Hepatic stellate cell (primary cell): ENCODE results near the gene MAGI2.

Experiments
- DNase-seq: peaks from one replicate; pipeline ENCODE4 v3.0.0; 2011; ENCODE audit warnings: low spot score

The MAGI2 gene

DNA sequence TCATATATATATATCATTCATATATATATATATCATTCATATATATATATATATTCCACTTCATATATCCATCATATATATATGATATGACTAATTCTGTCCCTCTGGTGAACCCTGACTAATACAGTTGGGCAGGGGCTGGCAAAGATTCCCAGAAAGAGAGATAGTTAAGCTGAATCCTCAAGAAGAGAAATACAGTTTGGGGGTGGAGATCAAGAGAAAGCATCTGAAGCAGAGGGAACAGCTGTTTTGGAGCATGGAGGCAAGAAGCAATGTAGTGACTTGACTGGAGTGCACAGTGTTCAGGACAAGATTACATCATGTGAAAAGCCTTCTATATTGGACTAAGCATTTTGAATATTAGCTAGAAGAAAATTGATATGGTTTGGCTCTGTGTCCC, 540.7 kb downstream of the MAGI2 start:
- DNase-seq: no peak

DNA sequence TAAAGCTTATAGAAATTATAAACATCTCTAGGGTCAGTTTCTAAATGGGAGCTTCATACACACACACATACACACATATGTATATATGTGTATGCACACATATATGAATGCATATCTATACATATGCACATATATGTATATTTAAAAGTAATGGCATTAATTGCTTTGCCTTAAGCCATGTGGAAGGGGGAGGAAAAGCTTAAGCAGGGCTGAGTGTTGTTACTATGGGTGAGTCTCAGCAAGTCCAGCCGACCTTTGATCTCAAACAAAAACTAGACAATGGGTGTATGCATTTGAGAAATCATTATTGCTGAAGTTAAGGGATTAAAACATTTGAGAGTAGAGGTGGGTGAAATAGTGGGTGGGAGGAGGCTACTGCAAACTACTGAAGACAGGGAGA, 546.7 kb downstream of the MAGI2 start:
- DNase-seq: no peak

DNA sequence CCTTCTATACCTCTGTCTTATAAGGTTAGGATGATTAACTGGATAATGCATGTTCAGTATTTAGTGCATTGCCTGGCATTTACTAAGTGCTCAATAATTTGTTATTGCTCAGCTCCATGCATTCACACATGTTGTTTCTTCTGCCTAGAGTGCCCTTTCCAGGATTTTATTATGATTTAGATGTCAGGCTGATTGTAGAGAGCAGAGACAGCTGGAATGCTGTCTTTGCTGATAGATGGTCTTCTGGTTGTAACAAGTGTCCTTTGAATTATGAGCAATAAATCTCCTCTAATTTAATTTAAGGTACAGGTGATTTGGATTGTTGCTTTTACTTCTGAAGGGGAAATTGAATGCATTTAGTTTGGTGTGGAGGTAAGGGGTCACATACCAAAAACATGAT, 548.0 kb downstream of the MAGI2 start:
- DNase-seq: no peak

DNA sequence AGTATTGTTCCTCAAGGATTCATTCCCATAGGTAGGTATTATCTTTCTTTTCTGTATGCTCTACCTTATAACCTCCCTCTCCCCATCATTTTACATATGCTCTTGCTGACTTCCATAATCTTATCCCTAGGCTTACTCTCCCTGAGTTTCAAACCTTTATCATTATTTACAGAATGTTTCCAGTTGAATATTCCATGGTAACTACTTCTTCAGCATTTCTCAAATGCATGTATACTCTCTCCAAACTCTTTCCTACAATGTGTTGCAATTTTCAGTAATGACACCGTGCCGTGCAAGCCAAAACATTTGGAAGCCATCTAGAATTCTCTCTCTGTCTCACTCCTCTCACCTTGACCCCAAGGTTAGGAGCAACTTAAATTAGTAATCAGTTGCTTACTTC, 548.5 kb downstream of the MAGI2 start:
- no peak for DNase-seq

DNA sequence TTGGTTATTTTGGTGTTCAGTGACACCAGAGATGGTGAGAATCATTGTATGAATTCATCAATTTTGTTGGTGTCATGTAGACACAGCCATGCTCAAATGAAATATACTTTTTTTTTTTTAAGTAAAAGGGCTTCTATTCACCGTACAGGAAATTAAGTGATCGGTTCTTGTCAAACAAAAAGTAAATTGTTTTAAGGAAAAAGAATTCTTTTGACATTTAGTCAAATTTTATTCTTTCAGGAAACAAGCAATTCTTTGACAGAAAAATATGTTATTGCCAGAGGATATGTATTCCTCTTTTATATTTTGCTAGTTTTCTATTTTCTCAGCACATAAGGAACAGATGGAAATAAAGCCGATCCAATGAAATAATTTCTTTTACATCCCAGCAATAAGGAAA, 551.9 kb downstream of the MAGI2 start:
- no peak for DNase-seq

DNA sequence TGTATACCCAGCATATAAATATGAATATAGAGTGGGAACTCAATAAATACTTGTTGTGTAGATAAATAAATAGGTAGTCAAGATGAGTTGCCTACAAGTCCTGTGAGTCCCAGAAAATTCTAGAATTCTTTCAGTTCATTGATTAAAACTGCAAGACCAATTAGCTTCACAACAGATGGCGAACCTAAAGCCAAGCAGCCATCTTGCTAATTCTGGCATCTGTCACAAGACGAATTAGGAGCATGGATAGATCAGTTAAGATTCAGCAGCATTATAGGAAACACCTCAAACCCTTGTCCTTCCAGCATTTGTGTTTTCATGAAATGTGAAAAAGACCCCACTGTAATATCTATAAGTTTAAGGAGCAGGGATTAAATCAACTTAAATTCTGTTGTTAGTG, 552.7 kb downstream of the MAGI2 start:
- DNase-seq: no peak

DNA sequence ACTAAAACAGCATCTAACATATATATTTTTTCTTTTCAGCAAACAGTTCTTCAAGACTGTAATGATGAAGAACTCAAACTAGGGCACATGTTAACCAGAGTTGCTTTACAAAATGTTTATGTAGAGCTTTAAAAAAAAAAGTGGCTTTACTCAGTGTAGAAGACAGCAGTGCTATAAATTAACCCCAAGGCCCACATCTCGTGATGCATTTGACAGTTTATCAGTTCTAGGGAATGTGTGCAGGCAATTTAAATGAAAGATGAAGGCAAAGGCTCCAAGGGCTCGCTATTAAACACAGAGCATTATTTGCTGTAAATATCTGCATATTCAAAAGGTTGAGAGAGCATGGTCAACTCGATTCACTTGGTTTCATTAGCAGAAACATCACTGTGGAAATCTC, 558.1 kb downstream of the MAGI2 start:
- no peak for DNase-seq

DNA sequence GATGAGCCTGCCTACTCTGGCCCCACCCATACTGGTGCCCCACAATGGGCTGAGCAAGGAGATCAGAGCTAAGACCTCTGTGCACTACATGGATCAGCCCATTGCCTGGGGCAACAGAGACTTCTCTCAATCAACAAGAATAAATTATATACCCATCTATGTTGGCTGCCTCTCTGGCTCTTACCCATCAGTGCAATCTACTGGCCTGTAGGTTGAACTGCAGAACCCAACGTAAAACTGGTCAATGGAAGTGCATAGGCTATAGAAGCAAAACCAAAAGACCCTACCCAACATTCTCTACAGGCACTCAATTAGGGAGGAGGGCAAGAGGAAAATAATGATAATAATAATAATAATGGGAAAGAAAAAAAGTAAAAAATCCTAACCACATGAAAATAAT, 574.3 kb downstream of the MAGI2 start:
- no peak for DNase-seq

DNA sequence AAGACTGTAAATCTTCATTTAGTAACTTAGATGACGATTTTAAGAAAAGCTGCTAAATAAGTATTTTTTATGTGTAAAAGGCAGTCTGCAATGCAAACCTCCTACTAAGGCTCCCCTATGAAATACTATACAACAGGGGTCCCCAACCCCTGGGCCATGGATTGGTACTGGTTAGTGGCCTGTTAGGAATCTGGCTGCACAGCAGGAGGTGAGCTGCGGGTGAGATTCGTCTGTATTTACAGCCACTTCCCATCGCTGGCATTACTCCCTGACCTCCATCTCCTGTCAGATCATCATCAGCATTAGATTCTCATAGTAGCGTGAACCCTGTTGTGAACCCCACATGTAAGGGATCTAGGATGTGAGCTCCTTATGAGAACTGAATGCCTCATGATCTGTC, 580.4 kb downstream of the MAGI2 start:
- no peak for DNase-seq

DNA sequence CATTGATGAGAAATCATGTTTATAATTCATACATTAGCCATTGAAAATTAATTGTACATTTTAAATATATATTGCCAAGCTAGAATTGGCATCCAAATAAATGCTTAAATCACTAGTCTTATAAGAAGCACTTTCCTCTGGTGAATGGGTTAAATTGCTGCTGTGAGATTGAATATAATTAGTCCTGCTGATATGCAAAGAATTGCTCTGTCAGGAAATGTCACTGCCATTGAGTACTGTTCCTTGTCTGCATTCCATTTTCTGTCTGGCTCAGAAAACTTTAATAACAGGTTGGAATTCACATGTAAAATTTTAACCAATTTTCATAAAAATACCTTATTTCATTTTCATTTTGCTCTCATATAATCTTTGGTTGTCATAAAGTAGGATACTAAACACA, 589.1 kb downstream of the MAGI2 start:
- no peak for DNase-seq

DNA sequence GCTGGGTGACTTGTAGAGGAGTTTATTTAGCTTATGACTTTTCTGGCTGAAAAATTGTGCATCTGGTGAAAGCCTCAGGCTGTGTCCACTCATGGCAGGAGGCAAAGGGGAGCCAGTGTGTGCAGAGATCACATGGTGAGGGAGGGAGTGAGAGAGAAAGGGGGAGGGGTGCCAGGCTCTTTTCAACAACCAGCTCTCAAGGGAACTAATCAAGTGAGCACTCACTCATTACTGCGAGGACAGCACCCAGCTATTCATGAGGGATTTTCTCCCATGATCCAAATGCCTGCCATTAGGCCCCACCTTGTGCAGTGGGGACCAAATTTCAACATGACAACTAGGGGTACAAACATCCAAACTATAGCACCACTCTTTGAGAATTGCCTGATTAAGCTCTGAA, 590.2 kb downstream of the MAGI2 start:
- no peak for DNase-seq

DNA sequence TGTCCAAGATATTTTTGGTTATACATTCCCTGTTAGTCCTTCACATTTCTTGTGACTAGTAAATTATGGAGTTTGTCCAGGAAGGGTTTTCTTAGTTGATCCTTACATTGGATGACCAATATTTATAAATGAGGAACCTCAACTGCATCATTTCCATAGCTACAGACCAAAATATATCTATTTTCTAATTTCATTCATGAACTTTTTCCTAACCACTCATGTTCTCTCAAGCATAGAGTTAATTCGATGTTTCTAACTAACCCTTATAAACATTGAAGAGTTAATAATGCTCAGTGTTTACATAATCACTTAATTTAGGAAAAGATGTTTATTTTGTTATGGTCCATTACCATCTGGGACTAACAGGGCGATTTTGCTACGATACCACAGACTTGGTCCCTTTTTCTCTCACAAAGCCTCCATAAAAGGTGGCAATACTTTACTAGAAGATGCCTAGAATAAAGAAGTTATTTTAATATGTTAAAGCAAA, 591.0 kb downstream of the MAGI2 start:
- no peak for DNase-seq

DNA sequence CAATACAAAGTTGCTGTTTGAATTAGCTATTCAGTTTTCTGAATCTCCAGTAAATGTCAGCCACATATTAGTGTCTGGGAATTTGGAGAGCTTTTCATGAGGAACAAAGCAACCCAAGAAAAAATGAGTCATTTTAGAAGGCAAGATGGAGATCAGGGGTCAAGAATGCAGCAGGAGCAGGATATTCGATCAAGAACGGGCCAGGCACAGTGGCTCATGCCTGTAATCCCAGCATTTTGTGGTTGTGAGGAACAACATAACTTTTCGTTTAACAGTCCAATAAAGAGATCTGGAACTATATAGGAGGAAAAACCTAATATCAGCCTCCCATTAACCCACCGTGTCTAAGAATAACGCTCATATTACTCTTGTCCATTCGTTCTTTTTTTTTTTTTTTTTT, 600.5 kb downstream of the MAGI2 start:
- no peak for DNase-seq

DNA sequence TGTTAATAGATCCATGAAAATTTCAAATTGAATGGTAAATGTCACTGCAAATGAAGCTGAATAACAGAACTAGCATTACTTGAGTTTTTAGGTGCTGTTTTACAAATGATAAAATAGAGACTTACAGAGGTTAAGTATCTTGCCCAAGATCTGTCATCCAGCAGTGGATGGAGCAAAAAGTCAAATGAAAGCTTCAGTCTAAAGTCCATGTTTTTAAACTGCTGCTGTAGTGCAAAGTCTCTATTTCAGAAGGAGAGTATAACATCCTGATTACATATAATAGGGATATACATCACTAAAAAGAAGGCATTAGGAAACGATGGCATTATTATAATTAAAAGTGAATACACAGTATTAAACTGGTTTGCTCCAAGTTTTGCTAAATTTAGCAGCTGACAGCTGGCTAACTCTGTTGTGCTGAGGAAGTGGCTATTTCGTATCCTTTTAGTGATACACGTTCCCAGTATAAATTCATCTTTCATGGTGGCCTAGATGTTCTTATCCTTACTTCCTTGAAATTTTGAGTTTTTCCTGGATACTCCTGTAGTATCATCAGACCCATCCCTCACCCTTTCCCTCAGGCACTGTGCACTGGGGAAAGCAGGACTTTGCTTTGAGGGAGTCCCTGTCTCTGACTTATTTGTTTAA, 603.2 kb downstream of the MAGI2 start:
- DNase-seq: no peak

DNA sequence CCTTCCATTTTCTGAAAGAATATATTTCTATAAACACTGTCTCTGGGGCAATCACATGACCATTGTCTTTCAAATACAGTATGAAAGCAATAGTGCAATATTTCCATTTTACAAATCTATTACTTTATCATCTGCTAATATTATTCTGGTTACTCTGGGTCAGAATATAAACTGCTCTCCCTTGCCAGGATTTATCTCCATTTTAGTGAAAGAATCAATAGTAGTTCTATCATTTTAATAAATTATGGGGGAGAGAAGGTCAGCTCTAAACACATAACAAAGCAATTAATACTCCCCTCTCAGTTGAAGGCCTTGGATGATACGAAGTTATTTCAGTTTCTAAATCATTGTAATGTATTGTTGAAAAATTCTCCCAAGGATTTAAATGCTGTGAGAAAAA, 608.3 kb downstream of the MAGI2 start:
- DNase-seq: no peak

DNA sequence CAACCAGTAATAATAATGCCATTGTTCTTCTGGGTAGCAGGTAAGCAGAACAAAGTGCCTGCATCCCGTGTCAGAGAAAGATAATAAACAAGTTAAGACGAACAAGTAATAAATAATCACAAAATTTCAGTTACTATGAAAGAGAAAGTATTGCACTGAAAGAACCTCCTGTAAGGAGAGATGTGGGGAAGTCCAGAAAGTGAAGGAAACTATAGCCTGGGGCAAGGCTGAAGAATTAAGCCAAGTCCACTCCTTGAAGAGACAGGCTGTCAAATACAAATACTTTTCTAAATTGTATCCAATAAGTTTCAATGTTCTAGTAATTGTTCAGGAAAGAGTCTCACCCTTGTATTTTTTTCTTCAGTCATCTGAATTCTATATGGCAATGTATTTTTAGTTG, 611.4 kb downstream of the MAGI2 start:
- no peak for DNase-seq

DNA sequence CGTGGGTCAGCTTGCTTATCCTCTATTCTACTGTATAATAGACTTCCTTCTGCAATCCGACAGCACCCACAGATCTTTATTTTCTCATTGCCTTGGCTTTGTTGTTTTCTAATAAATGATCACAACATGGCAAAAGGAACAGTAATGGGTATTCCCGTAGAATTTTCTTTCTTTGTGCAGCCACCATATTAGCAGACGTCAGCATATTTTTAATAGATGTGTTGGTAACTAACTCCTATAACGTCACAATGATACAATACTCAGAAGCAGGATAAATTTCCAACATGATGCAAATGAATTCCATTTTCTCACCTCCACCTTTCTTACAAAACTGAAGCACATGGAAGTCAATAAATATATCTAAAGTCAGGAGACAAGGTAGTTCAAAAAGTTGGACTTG, 617.6 kb downstream of the MAGI2 start:
- DNase-seq: no peak

DNA sequence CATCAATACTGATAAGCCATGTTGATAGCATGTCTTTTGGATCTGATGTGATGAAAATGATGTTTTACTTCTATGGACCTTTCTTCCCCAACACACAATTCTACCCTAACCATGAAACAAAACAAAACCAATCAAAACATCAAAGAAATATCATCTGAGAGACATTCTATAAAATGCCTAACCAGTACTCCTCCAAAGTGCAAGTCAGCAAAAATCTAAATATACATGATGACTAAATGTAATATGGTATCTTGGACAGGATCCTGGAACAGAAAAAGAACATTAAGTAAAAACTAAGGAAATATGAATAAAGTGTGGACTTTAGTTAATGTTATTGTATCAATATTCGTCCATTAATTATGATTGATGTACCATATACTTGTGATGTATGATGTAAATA, 625.1 kb downstream of the MAGI2 start:
- DNase-seq: no peak

DNA sequence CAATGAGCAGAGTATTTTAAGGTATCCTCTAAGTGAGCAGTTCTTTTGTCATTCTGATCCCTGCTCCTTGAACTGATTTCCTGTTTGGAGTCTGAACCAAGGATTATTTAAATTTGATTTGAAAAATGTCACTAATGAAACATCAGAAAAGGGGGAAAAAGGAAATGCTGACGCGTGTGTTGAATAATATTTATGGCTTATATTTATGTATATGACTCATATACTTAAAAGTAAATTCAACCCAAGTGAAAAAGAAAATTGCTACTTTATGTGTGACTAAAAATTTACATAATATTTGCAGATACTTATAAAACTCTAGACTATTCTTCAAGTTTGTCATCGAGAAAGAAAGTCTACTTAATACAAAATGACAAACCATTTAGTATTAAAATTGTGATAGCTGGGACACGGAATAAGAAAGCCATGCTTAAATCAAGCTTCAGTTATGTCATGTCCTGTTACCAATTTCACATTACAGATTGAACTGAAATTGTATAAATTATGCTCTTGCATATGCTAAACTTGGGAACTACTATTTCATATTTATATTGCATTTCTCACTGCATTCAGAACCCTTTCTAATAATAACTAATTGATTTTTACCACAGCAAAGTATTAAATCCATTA, 649.9 kb downstream of the MAGI2 start:
- no peak for DNase-seq

DNA sequence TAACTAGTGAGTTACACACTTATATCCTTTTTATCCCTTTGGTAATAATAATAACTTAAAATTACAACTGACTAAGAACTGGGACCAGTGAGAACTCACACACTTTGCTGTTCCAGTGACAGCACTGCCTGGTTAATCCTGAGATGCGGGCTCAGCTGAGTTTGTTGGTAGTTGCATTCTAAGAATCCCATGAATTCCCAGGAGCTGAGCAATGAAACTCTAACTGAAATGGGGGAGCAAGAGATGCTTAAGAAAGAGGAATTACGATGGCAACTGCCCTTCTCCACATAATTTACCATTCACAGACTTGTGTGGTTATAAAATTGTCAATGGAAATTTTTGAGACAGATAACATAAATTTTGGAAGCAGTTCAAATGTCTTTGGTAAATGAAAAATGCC, 659.4 kb downstream of the MAGI2 start:
- DNase-seq: no peak

DNA sequence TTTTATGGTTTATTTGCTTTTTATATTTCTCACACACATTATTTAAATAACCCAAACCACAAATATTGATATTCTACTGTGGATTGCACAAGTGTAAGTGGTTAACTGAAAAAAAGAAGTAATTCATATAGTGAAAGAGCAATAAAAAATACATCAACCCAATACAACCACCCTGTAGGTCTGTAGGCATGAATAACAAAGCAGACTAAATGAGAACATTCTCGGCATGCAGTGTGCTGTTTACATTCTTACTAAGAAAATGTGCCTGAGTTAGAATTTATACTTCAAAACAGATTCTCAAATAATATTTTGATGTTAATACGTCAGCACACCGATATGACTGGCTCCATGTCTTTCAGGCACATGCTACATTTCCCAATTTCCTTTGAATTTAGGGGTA, 660.8 kb downstream of the MAGI2 start:
- DNase-seq: no peak

DNA sequence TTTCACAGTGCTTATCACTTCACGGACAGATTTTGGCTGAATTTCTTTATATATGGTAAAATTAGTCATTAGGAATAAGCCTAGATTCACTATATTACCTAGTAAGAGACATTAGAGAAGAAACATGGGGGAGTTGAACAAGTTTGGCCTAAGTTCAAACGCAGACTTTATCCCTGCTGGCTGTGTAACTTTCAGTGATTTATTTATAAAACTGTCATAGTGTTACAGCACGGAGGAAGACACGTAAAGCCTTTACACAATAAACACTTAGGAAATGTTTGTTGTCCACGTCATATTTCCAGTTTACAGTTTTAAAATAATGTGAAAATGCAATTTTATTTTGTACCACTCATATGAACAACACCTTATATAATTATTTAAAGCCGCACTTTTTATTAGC, 661.5 kb downstream of the MAGI2 start:
- no peak for DNase-seq

DNA sequence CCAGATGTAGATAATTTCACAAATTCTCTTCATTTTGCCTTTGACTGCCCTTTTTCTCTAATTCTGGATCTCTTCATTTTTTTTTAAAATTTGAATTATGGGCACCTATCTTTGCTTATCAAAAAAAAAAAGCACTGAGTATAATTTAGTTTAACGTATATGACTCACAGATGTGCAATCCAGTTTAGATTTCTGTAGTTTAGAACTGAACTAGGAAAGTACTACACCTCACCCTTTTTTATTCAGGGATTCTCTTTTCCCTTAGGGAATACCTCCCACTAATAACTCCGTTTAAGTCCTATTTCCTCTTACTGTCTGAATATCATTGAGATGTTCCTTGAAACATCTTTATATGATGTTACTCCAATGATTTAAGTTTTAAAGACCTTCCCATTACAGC, 665.0 kb downstream of the MAGI2 start:
- no peak for DNase-seq

DNA sequence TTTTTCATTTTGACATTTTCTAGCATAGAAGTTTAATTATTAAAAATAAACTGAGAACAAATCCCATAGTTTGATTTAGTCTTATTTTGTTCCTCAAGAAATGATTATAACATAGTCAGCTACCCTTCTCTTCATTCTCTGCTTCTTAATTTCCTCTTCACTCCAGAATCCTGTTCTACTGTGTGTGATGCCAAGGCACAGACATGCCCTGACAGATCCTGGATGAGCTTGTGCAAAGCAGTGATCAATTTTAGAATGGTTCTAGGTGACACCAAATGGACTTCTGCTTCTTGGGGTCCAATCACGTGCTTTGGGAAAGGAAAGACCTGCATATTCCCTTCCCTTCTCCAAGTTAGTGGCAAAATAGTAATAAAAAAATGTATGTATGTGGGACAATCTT, 665.6 kb downstream of the MAGI2 start:
- DNase-seq: no peak
